Uterus (tissue), 2 donors: Measurements from ENCODE around the gene FBXO21.

Source experiments
- CTCF ChIP-seq, 4 experiments: fragments of 200-600 bp in 2 of 4; fragments of 450-650 bp in 2 of 4; sonication (generic) in 2 of 4; IDR thresholded peaks; one replicate each; pipeline ENCODE4 v1.5.1; 2016 to 2019; ENCODE audit warnings: antibody characterized with exemption in 4 of 4, mild to moderate bottlenecking in 2 of 4, moderate library complexity in 1 of 4
- POLR2A ChIP-seq, 2 donors: fragments of 450-650 bp; IDR thresholded peaks; one replicate each; pipeline ENCODE4 v1.6.1; 2016; ENCODE audit warnings: antibody characterized with exemption in 2 of 2, mild to moderate bottlenecking in 1 of 2, moderate library complexity in 1 of 2

DNA sequence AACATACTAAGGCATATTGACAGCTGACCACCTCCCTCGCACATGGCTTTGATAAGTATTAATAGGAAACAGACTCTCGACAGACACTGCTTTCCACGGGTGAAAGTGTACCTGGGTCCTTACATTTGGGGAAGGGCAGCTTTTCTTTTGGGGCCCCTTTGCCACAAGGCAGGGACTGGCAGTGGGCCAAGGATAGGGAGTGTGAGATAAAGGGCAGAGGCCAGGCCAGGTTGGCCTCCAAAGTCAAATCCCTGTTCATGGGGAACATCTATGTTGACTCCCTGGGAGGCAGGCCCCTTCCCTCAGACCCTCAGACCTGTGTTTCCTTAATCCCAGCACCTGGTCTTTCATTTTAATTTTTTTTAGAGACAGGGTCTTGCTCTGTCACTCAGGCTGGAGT is 19.4 kb upstream of the FBXO21 start:
- TF ChIP-seq CTCF (IDR thresholded peaks at IDR 0.05) (no peak), POLR2A (IDR thresholded peaks at IDR 0.05) (no peak)
